Fibroblast of lung (primary cell): Measurements from ENCODE around the gene APBB1IP.

Experiments used
- EZH2 ChIP-seq: IDR thresholded peaks from 2 replicates; pipeline ENCODE4 v1.5.1; 2012; ENCODE audit warnings: low read length, control low read depth, mild to moderate bottlenecking; ENCODE audit errors: missing control alignments
- TF ChIP-seq, protein P1 (sequence below), 2 donors: IDR thresholded peaks in 1 of 2; conservative IDR thresholded peaks in 1 of 2; 1 replicate in 1 of 2; 2 replicates in 1 of 2; pipeline ENCODE4 v1.5.1; 2011 to 2012; ENCODE audit warnings: low read length in 2 of 2, control low read depth in 1 of 2, inconsistent platforms in 1 of 2, low read depth in 1 of 2, mild to moderate bottlenecking in 1 of 2

DNA sequence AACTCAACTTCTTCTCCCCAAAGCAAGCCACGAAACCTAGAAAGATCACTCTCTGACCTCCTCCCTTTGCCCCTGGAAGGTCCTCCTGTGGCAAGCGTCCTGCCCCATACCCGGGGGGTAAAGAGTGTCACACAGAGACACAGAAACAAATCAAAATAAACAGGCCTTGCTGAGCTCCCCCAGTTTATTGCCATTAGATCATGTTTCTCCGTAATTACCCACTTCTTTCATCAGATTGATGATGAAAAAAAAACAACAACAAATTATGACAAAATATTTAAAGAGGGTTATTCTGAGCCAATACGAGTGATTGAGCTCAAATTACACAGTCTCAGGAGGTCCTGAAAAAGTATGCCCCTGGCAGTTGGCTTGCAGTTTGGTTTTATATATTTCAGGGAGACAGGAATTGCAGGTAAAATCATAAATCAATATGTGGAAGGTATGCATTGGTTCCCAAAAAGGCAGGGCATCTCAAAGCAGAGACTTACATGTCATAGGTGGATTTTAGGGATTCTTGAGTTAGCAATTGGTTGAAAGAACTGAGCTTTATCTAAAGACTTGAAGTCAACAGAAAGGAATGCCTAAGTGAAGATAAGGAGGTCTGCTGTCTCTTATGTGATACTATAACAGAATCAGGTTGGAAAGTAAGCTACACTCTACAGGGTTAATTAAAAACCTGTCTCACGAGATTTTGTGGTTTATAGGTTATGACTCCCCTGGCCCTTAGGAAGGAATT is 86.2 kb downstream of the APBB1IP start:
- TF ChIP-seq, protein P1, sequence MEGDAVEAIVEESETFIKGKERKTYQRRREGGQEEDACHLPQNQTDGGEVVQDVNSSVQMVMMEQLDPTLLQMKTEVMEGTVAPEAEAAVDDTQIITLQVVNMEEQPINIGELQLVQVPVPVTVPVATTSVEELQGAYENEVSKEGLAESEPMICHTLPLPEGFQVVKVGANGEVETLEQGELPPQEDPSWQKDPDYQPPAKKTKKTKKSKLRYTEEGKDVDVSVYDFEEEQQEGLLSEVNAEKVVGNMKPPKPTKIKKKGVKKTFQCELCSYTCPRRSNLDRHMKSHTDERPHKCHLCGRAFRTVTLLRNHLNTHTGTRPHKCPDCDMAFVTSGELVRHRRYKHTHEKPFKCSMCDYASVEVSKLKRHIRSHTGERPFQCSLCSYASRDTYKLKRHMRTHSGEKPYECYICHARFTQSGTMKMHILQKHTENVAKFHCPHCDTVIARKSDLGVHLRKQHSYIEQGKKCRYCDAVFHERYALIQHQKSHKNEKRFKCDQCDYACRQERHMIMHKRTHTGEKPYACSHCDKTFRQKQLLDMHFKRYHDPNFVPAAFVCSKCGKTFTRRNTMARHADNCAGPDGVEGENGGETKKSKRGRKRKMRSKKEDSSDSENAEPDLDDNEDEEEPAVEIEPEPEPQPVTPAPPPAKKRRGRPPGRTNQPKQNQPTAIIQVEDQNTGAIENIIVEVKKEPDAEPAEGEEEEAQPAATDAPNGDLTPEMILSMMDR (conservative IDR thresholded peaks at IDR 0.05 in 1 of 2, IDR thresholded peaks at IDR 0.05 in 1 of 2; ENCODE audit: low read depth in 1 of 2, low read length in 2 of 2) = no peak
- TF ChIP-seq EZH2 = no peak
